Activated CD4-positive, alpha-beta T cell treated with anti-CD3 and anti-CD28 coated beads, Interleukin-2, amount 50 U/mL, for 1 hour (primary cell): Measurements from ENCODE around the gene CREB3L2.
"Not testable (repeated sequence)": the region's sequence is repeated elsewhere in the genome, so short reads cannot be mapped to it uniquely, and the experiment has no call there.

ENCODE experiments used
- DNase-seq: peaks from one replicate; pipeline ENCODE4 v3.0.0-alpha.2; 2020

Gene CREB3L2

DNA sequence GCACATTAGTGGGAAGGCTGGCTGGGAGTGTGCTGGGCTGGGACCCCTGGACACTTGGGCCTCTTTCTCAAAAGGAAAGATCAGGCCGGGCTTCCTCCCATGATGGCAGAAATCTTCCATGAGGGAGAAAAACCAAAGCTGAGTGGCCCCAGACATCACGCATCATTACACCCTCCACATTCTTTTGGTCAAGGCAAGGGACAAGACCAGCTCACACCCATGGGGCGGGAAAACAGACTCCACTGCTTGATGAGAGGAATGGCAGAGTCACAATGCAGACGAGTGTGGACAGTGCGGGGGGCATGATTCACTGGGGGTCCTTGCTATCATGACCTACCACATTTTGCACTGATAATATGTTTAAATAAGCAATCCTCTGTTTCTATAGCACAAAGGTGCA, 73.3 kb downstream of the CREB3L2 start:
- DNase-seq: no peak

DNA sequence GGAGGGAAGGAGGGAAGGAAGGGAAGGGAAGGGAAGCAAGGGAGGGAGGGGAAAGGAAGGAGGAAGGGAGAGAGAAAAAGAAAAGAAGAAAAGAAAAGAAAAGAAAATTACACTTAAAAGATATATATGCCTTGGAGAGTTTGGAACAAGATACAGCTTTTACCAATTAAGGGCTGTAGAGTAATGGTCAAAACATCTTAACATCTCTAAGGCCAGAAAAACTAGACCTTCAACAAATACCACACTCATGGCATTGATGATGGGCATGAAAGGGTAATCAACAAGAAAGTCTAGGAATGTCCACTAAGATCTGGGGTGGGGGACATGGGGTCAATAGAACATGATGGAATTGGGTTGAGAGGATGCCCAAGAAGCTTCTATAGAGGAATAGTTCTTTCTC, 74.5 kb downstream of the CREB3L2 start:
- DNase-seq: no peak

DNA sequence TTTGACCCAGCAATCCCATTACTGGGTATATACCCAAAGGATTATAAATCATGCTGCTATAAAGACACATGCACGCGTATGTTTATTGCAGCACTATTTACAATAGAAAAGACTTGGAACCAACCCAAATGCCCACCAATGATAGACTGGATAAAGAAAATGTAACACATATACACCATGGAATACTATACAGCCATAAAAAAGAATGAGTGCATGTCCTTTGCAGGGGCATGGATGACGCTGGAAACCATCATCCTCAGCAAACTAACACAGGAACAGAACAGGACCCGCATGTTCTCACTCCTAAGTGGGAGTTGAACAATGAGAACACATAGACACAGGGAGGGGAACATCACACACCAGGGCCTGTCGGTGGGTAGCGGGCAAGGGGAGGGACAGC, 75.7 kb downstream of the CREB3L2 start:
- DNase-seq: not testable (repeated sequence)

DNA sequence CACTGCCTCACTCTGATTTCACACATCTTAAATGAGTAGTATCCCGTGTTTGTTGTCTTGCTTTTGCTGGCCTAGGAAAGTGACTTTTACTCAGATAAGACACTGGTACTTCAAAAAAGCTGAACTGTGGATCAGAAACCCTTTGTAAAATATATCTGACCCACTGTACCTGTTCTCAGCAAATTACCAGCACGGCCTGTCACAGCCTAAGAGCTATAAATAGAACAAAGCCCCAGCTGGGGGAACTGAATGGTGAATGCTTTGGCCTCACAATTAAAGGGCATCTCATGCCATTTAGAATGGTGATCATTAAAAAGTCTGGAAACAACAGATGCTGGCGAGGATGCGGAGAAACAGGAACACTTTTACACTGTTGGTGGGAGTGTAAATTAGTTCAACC, 76.1 kb downstream of the CREB3L2 start:
- DNase-seq: no peak

DNA sequence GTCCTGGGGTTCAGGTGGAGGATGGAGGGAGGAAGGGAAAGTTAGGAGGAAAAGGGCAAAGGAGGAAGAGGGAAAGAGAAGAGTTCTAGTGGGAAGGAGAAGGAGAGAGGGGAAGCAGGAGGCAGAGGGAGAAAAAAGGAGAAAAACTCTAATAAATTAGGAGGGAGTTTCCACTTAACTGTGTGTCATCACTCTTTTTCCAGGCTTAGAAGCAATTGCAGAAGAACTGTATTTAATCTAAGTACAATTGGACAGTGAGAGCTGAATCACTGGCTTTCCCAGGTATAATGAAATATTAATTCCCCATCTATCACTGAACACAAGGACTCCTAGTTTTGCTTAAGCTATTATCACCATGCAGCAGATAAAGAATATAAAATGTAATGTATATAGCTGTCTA, 76.8 kb downstream of the CREB3L2 start:
- DNase-seq: no peak

DNA sequence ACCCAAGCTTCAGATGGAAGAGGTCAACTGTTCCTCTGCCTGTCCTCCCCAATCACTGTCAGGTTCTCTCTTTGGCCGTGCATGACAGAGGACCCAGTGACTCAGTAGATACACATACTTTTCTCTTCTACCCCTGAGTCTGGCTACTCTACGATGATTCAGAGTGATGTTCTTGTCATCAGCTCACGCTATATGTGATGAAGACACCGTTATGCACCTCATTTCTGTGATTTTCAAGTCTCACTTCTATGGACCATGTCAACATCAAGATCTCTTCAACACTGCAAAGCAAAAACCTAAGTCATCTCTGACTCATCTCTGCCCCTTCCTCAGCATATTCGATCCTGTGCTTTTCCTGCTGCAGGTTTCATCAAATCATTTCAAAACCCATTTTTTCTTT, 78.5 kb downstream of the CREB3L2 start:
- DNase-seq: no peak

DNA sequence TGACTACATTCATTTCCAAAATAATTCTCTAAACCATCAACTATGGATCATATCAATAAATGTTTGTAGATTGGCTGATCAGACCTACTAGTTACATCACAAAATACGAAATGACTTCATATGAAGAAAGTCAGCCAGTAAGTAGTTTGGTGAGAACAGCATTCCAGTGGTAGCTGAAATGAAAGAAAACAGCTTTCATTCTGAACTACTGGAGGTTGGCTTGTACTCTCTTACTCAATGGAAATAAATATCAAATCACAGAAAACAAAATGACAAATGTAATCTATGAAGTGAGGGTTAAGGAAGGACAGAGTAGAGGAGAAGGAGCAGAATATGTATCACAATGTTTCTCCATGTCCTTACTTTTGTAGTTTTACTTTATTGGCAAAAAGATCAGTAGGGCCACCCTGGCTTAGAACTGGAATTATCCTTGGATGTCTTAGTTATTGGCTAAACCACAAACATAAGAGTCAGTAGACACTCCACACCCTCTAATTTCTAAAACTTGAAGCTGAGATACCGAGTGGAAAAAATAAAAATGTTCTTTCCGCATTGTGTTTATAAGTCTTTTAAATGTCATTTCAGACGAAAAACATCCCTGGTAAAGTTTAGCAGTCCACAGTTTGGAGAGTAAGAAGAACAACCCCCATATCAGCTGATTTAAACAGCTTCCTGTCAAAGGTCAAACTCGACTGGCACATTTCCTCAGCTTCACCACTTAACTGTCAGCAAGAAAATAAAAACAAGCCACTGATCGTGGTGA, 81.1 kb downstream of the CREB3L2 start:
- DNase-seq: no peak

DNA sequence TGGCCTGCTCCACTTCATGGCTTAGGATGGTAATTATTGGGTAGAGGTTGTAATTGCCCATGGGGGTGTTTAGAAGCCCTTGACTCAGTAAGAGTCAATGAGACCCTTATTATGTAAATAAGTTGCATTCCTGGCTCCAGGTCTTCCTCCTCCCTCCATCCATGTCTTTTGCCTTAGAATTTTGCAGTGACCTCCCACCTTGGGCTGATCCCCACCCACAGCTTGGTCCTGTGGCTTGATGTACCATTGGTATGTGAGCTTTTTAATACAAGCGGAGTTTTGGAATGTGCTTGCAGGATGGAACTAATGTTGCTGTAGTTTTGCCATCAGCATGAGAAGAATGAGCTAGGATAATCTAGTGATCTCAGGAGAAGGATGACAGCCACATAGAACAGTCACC, 81.9 kb downstream of the CREB3L2 start:
- DNase-seq: no peak

DNA sequence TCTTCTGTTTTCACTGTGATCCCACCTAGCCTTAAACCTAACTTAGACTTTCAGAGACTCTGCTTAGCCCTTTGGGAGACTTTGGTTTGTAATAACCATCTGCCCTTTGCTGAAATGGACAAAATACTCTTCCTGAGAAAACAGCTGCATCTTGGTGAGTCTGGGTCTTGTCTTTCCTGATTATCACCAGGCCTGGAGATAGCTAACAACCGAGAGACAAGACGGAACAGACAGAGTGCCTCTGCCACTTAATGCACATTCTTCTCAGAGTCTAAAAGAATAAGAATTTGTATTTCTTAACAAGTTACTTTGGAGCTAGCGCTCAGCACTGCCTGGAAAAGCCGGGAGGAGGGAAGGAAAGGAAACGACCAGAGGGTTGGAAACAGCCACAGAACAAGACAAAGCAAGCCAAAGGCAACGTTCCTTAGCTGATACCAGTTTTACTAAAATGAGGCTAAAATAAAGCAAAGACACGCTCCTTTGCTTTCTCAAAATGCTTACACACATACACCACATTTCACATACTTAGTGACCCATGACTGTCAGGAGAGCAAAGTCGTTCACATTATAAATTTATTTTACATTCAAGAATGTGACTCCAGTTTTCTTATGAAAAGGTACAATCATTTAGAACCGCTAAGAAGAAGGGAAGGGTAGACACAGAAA, 84.8 kb downstream of the CREB3L2 start:
- DNase-seq: no peak

DNA sequence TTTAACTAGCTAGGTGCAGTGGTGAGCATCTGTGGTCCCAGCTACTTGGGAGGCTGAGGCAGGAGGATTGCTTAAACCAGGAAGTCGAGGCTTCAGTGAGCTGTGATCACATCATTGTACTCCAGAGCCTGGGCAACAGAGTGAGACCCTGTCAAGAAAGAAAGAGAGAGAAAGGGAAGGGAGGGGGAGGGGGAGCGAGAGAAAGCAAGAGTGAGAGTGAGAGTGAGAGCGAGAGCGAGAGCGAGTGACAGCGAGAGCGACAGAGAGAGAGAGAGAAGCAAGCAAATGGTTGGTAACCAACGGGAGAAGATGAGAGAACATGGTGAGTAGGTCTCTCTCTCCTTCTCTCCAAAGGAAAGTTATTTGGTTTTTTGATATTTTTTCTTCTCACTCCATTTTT, 85.3 kb downstream of the CREB3L2 start:
- DNase-seq: no peak

DNA sequence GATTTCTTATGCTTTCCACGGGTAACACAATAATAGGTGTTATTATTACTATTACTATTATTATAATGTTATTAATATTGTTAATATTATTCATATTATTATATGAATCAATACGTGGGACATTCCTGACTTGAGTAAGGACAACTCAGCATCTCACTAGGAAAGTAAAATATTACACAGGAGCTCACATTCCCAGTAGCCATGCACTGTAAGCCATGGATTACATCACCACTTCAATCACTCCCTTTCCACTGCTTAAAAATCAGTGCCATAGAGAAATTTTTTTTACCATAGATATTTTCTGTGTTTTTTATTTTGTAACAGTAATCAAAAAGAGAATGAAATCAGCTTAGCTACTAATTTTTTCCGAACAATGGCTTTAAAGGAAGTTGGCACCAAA, 86.6 kb downstream of the CREB3L2 start:
- no peak for DNase-seq

DNA sequence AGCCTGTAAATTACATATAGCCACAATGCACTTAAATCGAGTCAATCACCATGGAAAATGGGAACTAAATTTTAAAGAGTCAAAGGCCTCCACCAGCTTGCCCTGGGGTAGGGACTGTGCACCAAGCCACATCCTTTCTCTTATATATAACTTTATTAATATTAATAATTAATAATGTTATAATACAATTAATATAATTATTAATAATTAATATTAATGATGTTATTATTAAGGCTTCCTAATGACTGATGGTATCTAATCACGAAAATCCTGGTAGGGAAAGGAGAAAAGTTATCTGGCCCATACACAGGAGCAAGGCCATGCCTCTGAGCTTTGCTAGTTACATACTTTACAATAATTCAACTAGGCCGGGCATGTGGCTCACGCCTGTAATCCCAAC, 87.9 kb downstream of the CREB3L2 start:
- DNase-seq: no peak

DNA sequence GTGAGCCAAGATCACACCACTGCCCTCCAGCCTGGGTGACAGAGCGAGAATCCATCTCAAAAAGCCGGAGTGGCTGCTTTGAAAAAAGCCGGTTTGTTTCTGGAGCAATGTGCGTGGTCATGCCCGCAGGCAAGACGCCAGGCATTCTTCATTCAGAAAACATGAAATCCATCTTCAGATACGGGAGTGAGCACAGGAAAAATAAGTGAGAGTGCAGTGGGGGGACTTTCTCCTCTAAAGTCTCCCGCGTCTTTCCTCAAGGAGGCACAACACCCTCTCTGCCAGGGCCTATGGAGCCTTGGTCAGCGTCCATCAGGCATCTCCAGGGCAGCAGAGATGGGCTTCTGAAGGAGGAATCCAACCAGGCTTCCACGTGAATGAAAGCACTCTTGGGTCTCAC, 92.8 kb downstream of the CREB3L2 start:
- no peak for DNase-seq

DNA sequence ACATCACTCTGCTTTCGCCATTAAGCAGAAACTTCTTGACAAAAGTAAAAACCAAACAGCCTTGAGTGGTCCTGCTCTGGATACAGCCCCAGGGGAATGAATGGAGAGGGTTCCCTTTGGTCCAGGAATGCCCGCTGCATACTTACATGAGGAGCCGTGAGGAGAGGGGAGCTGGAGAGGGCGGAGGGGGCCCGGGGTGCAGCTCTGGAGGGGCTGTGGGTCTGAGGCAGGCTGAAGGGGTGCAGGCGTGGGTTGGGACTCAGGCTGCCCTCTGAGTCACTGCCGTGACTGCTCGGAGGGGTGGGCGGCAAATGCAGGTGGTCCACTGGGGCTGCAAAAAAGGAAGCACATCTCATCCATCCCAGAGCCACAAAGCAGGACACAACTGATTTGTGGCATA, 93.8 kb downstream of the CREB3L2 start:
- no peak for DNase-seq

DNA sequence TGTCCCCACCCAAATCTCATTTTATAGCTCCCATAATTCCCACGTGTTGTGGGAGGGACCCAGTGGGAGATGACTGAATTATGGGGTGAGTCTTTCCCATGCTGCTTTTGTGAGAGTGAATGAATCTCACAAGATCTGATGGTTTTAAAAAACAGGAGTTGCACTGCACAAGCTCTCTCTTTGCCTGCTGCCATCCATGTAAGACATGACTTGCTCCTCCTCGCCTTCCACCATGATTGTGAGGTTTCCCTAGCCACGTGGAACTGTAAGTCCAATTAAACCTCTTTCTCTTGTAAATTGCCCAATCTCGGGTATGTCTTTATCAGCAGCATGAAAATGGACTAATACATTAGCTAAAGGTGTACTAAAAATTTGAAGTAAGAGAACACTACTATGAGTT, 95.2 kb downstream of the CREB3L2 start:
- DNase-seq: not testable (repeated sequence)

DNA sequence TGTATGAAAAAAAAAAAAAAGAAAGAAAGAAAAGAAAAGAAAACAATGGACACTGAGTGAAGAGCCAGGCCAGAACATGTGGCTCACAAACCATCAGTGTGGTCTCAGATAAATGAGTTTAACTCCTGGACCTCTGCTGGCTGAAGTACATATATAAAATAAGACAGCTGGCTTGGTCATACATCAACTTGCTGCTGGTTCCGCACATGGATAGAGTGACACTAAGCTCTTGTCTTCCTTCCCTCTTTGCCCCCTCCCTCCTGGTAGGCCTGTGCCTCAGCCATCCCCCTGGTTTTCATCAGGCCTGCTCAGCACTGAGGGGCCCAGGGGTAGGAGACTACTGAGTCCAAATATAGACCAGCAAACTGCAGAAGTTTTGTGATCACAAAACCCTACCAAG, 97.1 kb downstream of the CREB3L2 start:
- DNase-seq: no peak

DNA sequence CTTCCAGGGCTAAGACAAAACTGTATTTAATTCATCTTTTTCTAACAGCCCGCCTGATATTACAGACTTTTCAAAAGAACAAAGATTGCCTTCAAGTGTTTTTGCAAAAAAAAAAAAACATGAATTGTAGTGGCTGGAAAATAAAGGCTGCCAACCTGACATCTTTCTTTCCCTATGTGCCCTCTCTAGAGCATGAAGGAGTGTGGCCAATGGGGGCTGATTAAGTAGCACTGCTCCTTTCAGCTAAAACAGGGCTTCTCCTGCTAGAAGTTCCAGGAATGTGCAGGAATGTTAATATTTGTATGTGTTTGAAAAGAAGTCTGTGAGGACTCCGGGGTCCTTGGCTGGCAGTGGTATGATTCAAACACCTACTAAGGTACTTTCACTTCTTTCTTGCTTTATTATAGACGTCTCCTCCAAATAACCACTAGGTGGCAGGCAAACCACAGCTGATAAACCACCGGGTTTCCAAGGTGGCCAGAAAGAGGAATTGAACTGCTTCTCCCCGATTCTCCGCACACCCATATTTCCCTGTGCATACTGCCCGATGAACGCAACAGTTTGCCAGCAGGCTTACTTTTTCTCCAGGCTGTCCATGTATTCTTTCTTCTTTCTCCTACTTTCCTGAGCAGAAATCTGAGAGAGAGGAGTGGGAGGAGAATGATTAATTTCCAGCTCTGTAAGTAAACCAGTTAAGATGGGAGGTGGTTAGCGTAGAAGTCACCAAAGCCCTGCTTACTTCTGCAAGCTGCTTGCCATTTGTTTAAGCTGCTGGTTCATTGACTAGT, 98.3 kb downstream of the CREB3L2 start:
- peak; percentile 44 for DNase-seq

DNA sequence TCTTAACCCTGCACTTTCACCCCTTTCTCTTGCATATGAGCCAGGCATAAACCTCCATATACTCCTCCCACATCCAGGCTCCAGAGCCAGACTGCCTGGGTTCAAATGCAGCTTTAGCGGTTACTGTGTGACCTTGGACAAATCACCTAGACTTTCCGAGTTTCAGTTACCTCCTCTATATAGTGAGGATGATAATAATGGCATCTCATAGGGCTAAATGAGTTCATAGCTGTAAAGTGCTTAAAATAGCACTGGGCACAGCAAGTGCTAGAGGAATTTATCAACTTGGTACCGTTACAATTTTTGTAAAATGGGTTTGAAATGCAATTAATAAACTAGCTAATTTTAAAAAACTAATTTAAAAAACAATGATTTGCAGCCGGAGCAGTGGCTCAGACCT, 101.7 kb downstream of the CREB3L2 start:
- DNase-seq: no peak

DNA sequence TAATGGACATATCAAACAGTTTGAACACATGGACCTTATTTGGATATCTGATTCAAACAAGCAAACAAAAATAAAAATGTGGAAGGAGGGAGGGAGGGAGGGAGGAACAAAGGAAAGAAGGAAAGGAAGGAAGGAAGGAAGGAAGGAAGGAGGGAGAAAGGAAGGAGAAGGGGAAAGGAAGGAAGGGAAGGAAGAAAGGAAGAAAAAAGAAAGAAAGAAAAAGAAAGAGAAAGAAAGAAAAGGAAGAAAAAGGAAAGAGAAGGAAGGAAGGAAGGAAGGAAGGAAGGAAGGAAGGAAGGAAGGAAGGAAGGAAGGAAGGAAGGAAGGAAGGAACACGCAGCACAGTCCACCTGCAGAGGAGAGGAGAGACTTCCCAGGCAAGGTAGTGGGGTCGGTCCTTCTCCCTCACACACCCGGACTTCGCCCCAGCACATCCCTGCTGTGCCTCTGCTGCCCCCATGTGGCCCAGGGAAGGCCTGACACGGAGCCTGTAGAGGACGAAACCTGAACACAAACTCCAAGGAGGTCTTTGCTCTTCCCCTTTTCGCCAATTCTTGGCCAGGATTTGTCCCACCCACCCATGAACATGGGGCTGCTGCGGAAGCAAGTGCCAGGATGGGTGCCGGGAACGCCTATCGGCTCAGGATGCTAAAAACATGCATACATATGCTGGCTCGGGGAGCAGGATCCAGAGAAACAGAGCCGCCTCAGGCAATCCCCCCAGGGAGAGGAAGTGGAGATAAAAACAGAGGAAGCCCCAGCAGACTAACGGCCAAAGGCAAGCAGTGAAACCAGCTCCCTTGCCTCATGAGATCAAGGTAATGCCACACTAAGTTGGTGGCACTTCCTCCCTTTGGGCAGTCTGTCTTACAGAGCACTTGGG, 102.8 kb downstream of the CREB3L2 start:
- DNase-seq: peak; percentile 72

DNA sequence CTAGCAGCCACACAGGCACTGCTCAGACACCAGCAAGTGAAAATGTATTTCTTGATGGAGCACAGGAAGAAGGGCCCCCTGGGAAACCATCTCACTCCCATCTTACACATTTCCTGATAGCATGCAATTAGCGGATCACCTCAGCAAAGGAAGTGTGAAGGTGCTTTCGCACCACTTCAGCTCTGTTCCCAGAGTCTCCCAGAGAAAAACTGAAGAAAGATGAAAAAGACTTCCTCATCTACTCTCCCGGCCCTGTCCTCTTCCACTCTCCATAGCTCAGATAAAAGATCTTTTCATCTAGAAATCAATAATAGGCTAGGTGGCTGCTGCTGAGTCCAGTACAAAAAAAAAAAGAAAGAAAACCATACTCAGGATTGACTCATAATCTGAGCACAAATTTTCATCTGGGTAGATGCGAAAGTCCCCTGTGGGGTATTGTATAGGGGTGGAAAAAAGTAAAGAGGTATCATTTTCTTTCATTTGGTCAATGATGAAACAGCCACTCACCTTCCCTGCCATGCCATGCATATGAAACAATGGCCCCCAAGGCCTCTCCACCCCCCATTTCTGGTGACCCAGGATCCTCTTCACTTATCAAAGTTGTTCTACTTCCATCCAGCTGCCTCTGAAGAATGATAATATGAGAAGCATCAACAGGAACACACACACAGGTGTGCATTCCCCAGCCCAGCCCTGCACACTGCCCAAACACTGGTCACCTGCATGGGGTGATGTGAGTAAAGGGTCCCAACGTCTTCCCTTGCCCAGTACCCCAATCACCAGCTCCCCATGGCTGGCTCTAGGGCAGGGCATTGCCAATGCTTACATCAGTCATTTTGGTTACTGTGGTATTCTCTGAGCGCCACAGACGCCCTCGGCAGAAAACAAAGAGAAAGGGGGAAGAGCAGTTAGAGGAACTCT, 106.3 kb downstream of the CREB3L2 start:
- DNase-seq: no peak

DNA sequence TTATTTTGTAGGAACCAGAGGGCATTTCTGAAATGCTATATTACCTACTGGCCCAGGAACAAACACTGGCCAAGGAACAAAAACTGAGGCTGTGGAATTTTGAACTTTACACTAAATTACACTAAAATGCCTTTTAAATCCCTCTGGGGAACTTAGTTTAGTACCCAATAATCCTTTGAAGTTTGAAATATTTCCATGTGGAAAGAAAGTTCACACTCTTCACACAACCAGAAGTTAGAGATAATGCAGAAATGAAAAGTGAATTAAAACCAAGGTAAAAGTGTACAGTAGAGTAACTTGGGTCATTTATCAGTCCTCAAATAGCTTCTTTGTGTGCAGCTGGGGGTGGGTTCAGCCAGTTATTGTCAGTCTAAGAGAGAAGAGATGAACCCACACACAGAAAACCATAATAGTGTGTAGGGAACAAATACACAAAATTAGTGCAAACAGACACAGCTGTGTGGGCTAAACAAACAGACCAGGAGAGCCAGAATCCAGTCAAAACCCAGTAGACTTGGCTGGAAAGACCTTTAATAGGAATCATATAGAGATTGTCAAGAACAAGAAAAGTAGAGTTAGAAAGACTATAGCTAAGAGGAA, 108.6 kb downstream of the CREB3L2 start:
- DNase-seq: no peak
